ENCODE data around the gene SETBP1.
"Not testable (repeated sequence)": the region's sequence is repeated elsewhere in the genome, so short reads cannot be mapped to it uniquely, and the experiment has no call there.

SETBP1 gene

GRCh38 chr18:44796429-44797428, 116.0 kb downstream of the SETBP1 start:
- no peak for DNase-seq

GRCh38 chr18:44798433-44799048, 117.9 kb downstream of the SETBP1 start:
- no peak for DNase-seq

DNA sequence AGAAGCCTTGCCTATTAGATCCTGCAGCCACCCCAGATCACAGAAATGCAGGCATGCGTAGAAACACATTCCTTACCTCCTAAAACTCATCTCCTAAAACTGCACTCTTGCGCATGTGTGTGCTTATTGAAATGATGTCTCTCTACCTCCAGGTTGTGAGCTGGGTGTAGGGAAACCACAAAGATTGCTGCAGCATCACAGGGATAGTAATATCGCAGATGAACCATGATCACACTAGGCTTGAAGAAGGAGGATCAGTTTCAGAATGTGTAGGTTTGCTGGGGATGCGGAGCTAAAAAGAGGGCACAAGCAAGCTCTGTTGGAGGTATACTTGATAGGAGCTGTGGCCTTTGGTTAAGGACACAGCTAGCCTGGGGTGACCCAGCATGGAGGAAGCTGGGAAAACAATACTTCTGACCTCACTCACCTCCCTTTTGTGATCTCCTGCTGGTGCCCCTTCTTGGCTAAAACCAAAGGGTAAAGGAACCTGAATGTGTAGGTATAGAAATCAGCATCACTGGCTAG, 118.8 kb downstream of the SETBP1 start:
- no peak for DNase-seq

DNA sequence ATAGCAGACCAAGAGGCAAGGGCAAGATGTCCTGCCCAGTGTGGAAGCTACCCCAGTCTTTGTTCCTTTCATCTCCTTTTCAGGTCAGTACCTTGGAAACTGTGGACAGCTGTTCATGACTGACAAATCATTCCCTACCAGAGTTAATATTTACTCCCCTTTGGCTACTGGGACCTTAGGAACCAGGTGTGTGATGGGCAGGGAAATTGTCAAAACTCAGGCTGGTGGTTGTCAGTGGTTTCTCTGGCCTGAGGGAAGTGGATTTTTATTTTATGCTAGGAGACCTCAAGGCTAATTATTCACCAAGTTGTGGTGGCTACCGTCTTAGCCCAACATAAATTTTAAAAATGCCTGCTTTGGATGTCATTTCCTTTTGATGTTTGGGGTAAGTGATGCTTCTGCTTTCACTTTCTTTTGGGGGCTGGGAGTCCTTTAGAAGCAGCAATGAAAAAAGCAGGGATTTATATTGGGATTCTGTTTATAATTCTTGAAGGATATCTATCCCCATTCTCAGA, 119.3 kb downstream of the SETBP1 start:
- DNase-seq, result no peak

GRCh38 chr18:44800766-44801165, 120.1 kb downstream of the SETBP1 start:
- DNase-seq, result not testable (repeated sequence)

- no peak for DNase-seq
These were observed 121.1 kb downstream of the SETBP1 start for GRCh38 chr18:44801781-44802180.

DNA sequence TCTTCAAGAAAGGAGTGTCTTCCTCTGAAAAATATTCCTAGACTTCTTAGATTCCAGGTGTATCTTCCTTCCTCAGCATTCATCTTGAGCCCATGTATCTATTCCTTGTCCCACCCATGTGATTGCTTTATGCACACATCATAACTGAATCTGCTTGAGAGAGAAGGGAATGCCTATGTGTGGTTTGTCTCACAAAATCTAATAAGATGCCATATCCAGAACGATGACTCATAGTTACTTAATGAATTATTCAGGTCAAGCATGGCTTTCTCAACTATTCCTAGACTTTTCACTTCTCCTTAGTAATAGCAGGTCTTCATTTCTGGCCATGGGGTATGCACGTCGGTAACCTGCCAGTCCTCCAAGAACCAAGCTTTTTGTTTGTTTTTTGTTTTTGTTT, 121.8 kb downstream of the SETBP1 start:
- no peak for DNase-seq

DNA sequence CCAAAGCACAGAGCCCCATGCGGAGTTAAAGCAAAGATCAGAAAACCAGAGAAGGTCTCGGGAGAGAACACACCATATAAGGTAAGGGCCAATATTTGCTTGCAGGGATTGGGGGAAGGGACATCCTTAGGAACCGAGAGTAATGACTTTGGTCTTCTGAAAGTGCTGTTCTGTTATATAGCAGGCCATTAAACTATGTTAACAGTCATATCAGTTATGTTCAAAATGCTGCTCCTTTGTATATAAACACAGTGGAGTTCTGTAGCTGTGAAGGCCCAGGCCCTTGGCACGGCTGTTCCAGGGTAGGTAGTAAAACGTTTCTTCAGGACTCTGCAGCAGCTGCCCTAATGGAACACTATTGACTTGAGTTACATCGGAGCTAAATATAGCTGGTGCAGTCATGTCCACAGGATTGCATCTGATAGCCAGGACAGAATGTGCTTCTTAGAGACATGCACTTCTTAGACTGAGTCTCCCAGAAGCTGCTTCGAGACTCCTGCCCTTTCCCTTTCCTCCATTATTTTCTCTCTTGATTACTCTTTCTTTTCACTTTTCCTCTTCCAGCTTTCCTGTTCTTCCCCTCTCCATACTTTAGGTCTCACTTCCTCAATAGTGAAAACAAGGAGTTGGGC, 122.4 kb downstream of the SETBP1 start:
- no peak for DNase-seq

- DNase-seq, result no peak
These were observed 123.3 kb downstream of the SETBP1 start for GRCh38 chr18:44804033-44804432.

GRCh38 chr18:44805176-44805575, 124.5 kb downstream of the SETBP1 start:
- DNase-seq, result no peak

GRCh38 chr18:44805643-44806042, 125.0 kb downstream of the SETBP1 start:
- DNase-seq, result no peak

DNA sequence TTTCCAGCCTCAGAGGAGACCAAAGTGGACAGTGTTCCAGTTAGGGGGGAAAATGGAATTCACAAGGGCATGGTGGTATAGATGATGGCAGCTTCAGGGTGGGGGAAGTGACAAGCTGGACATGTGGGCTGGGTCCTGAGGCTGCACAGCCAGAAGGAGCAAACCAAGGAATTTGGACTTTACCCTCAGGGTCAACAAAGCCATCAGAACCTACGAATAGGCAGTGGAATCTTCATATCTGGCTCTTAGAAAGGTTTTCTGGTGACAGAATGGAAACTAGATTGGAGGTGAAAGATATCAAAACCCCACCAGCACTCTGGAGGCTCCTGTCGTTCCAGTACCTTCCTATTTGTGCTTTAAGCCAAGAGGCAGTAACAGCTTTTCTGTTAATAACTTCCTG, 127.1 kb downstream of the SETBP1 start:
- DNase-seq, result no peak

DNA sequence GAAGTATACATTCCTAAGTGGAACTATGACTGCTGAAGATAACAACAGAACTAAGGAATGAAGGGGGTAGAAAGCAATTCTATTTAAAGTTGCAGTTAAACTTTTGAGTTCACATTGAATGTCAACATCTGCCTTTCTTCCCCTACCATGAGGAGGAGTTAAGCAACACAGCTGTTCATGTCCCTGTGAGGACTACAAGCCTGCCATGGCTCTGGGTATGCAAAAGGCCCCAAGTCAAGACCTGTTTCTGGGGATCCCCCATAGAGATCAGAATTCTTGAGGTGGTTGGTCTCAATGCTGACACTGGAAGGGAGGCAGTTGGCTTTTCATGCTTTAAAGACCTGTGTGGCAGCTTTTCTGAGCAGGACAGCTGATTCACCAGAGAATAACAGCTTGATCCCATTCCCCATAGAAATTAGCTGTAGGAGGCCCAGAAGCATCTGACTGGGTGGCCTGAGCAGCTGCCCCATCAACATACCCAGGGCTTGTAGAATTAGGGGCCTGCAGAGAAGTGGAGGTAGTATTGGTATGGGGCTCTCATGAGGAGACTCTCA, 131.0 kb downstream of the SETBP1 start:
- no peak for DNase-seq

GRCh38 chr18:44812426-44812825, 131.7 kb downstream of the SETBP1 start:
- DNase-seq, result no peak

DNA sequence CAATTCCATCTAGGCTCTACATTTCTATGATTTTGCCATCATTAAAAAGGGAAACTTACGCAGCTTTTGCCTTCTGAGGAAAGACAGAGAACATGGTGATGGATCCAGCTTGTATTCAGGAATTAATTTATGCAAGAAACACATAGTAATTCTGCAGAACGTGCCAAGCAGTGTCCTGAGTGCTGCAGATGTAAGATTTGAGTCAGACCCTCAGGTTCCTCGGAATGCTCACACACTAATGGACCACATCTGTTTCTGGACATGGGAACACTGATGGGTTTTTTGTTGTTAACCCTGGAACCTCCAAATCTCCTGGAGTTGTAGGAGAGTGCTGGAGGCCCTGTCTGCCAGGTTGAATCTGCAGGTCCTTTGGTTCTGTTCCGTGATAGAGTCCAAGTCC, 132.9 kb downstream of the SETBP1 start:
- DNase-seq, result no peak

- no peak for DNase-seq
These were observed 134.4 kb downstream of the SETBP1 start for GRCh38 chr18:44815108-44815507.

DNA sequence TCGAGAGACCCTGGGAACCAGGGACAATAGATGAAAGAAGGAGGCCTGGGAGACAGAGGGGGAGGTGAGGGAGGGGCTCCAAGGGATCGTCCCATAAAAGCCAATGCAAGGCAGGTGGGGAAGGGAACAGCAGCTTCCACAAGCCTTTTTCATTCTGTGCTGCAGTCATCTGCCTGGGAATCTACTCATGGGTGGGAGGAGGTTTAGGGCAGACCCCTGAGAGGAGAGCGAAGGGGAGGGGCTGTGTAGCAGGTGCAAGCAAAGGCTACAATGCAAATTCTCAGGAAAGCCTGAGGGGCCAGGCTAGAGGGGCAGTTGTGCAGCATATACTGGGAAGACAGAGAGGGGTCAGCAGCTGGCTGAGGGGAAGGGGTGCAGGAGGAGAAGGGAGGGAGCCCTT, 135.4 kb downstream of the SETBP1 start:
- DNase-seq, result no peak

DNA sequence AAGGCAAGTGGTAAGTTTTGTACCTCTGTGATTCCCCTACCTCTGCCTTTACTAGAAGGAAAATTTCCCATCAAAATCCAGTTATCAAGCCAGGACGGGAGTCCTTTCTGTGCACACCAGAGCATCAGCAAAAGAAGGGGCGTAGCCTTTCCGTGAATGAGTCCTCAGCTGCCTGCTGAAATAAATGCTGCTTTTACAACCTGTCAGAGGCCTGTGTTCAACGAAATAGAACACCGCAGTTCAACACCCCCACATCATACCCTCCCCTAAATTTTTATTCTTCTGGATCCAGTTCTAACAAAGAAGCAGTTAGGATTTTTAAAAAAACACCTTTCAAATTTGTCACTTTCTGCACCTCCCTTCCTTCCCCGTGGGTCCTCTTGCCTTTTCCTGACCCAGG, 135.8 kb downstream of the SETBP1 start:
- no peak for DNase-seq

- no peak for DNase-seq
These were observed 137.3 kb downstream of the SETBP1 start for GRCh38 chr18:44817831-44818473.

DNA sequence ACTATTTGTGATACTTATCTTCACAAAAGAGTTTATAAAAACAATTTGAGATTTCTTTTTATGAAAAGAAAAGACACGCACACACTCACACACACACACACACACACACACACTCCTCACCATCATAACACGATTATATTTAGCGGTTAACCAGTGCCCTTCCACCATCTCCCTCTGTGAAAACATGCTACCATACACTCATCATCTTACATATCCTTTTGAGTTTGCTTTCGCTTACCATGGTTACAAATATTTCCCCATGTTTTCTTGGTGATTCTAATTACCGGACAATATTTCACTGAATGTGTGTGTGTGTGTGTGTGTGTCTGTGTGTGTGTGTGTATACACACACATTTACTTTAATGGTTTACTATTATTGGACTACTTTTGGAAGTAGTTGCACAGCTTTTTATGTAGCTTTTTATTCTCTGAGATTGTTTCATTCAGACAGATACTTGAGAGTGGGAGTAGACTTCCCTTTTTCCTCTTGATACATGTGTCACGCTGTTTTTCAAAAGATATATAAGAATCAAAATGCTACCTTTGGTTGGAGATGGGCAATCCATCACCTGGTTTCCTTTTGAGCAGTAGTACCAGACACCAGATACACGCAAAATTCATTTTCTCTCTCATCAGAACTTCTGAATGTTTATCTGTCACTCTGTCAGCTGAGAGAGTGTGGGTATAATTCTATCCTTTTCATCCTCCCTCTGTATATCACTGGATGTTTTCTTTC, 138.1 kb downstream of the SETBP1 start:
- no peak for DNase-seq

DNA sequence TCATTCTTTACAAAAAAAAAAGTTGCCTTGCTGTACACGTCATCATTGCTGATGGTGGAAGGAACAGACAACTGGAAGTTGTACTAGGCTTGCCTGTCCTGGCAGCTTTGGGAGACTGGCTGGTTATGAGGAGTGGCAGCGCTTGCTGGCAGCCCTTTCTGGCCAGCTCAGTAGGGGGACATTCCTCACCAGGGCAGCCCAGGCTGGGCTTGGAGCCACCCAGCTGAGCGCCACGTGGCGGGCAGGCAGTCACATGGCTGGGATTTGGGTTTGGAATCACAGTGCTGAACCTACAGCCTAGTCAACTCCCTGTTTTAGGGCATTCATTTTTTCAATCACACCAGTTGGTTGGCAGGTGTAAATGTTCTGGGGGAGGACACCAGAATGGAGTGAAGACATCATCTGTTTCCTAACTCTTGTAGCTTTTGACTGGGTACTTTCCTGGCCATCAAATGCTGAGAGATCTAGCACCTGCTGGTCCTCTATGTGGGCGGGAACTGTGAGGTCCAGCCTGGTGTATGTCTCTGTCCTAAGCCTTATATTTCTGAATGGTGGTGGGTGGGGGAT, 139.3 kb downstream of the SETBP1 start:
- no peak for DNase-seq
